Suprapubic skin (tissue), 4 donors: ENCODE measurements around the gene CST6.

ENCODE experiments used
- CTCF ChIP-seq, 2 donors: fragments of 200-600 bp in 1 of 2; fragments of 450-650 bp in 1 of 2; sonication (generic) in 1 of 2; IDR thresholded peaks; one replicate each; pipeline ENCODE4 v1.5.1; 2016 to 2019; ENCODE audit warnings: antibody characterized with exemption in 2 of 2, mild to moderate bottlenecking in 1 of 2, moderate library complexity in 1 of 2
- EP300 ChIP-seq: sonication (generic); formaldehyde crosslinking; IDR thresholded peaks from one replicate; pipeline ENCODE4 v1.6.1; 2017; ENCODE audit warnings: antibody characterized with exemption
- POLR2A ChIP-seq, 2 donors: fragments of 450-650 bp; IDR thresholded peaks; one replicate each; pipeline ENCODE4 v1.6.1; 2017; ENCODE audit warnings: antibody characterized with exemption in 2 of 2, mild to moderate bottlenecking in 2 of 2, moderate library complexity in 2 of 2
- POLR2AphosphoS5 ChIP-seq, 3 donors: sonication (generic); formaldehyde crosslinking; IDR thresholded peaks; one replicate each; pipeline ENCODE4 v1.6.1; 2017; ENCODE audit warnings: antibody characterized with exemption in 3 of 3

- no peak for TF ChIP-seq CTCF (IDR thresholded peaks at IDR 0.05)
- TF ChIP-seq POLR2A (IDR thresholded peaks at IDR 0.05), result no peak
- no peak for TF ChIP-seq POLR2AphosphoS5 (IDR thresholded peaks at IDR 0.05)
- TF ChIP-seq EP300, result no peak
Measured at GRCh38 chr11:66006891-66007176, 5.0 kb upstream of the CST6 start.
